ENCODE results near the gene SUN5. TPM values are rescaled to one million over a fixed set of nuclear protein-coding genes. Genes with fewer than 3 reads are reported as not detected.

SUN5 gene
- total RNA-seq, 1 donor from 2014 or later: not detected

DNA sequence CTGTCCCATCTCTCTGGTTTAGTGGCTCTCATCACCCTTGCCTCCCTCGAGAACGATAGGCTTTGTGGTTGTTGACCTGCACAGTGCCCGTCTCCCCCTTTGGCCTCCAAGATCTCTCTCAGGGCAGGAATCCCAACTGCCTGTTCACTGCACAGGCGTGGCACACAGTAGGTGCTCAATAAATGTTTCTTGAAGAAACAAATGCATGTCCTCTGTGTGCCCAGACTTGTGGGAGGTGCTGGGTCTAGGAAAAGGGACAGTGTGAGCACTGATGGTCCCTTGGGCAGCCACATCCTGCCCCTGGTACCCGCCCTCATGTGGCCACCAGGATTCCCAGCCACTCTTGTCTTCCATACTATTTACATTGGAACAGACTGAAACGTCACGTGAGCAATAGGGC is 24.6 kb upstream of the SUN5 start:
- Histone ChIP-seq H3K36me3 (ENCODE audit: control insufficient read depth, insufficient read depth, low read length) (no peaks in the 10 kb centered on the region), H3K27me3 (ENCODE audit: control insufficient read depth, insufficient read depth, low read length) (no peaks in the 10 kb centered on the region), H3K4me3 (ENCODE audit: low read depth, low read length) (no peak overlapping the region)
- DNase-seq (ENCODE audit: low read depth) (no peak), FAIRE-seq (no peak)
- TF ChIP-seq, protein P1, sequence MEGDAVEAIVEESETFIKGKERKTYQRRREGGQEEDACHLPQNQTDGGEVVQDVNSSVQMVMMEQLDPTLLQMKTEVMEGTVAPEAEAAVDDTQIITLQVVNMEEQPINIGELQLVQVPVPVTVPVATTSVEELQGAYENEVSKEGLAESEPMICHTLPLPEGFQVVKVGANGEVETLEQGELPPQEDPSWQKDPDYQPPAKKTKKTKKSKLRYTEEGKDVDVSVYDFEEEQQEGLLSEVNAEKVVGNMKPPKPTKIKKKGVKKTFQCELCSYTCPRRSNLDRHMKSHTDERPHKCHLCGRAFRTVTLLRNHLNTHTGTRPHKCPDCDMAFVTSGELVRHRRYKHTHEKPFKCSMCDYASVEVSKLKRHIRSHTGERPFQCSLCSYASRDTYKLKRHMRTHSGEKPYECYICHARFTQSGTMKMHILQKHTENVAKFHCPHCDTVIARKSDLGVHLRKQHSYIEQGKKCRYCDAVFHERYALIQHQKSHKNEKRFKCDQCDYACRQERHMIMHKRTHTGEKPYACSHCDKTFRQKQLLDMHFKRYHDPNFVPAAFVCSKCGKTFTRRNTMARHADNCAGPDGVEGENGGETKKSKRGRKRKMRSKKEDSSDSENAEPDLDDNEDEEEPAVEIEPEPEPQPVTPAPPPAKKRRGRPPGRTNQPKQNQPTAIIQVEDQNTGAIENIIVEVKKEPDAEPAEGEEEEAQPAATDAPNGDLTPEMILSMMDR (IDR thresholded peaks at IDR 0.05; ENCODE audit: insufficient read depth, low read length, severe bottlenecking): no peak

DNA sequence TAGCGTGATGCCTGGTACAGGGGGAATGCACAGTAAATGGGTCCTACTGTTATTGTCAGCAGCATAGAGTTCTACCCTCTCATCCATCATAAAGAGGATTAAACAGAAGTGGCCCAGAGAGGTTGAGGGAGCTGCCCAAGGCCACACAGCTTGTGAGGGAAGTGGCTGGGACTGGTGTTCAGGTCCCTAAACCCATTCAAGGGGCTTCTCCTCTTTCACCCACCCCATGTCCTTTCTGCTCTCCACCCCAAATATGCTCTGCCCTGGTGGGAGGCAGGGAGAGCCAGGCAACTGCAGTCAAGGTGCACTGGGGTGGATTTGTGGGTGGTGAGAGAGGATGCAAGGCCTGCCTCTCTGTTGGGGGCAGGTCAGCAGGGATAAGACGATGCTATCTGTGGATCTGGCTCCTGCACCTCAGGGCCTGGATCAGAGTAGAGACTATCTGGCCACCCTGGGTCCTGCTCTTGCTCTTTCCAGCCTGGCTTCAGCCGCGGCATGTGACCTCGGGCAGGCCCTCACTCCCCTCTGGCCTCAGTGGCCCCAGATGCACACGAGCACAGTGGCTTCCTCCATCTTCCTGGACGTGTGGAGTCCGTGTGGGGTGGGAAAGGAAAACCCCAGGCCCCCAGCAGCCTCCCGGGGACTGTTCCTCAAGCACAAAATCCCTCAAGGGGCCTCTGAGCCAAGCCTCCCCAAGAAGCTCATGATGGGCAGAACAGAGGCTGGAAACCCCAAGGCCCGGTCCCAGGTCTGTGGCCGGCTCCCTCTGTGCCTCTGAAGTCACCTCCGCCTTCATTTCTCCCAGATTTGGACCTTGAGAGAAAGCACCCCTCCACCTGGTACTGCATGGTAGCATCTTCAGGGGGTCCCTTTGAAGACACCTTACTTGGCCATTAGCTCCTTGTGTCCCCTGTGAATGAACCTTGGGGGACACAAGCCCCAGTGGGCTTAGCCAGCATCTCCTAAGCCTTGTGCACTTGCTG is 23.8 kb upstream of the SUN5 start:
- FAIRE-seq (no peak), DNase-seq (ENCODE audit: low read depth) (no peak)
- TF ChIP-seq, protein P1 (IDR thresholded peaks at IDR 0.05; ENCODE audit: insufficient read depth, low read length, severe bottlenecking): no peak
- no peak overlapping the region for H3K4me3 ChIP-seq (ENCODE audit: low read depth, low read length)
- H3K36me3 ChIP-seq (ENCODE audit: control insufficient read depth, insufficient read depth, low read length): no peaks in the 10 kb centered on the region
- no peaks in the 10 kb centered on the region for H3K27me3 ChIP-seq (ENCODE audit: control insufficient read depth, insufficient read depth, low read length)

DNA sequence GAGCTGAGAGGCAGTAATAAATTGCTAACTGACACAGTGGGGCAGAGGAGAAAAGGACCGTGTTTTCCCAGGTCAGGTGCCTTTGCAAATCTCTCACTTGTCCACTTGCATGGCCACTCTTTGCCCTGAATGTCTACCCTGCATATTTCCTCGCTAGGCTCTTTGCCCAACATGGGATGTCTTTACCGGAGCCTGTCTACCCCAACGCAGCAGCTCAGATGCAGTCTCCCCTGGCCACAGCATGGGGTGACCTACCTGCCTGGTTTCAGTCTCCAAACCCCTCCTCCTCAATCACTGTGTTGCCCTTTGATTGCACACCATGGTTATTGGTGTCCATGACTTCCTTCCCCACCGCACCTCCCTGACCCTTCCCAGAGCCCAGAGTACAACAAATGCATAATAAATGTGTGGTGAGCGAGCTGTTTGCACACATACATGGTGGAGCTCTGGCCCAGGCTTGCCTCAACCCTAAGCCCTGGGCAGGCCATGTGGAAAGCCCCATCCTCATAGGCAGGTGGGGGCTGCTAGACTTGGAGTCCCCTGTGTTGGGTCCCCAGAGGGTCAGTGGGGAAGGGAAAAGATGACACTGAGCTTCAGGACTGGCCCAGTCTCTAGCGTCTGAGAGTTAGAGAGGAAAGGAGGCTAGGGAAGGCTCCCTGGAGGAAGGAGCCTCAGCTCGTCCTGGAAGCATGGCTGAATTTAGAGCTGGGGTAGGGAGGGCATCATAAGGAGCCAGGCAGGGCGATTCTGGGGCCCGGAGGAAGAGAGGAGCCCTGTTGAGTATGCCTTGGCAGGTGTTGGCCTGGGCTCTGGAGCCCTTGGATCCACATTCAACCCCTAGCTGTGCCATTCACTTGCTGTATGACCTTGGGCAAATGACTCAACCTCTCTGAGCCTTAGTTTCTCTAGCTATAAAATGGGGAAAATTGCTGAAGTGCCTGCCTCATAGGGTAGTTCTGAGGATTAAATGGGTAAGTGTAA is 22.8 kb upstream of the SUN5 start:
- TF ChIP-seq, protein P1 (IDR thresholded peaks at IDR 0.05; ENCODE audit: insufficient read depth, low read length, severe bottlenecking): no peak
- FAIRE-seq (no peak), DNase-seq (ENCODE audit: low read depth) (no peak)
- H3K36me3 ChIP-seq (ENCODE audit: control insufficient read depth, insufficient read depth, low read length): no peaks in the 10 kb centered on the region
- H3K4me3 ChIP-seq (ENCODE audit: low read depth, low read length): no peak overlapping the region
- H3K27me3 ChIP-seq (ENCODE audit: control insufficient read depth, insufficient read depth, low read length): no peaks in the 10 kb centered on the region

DNA sequence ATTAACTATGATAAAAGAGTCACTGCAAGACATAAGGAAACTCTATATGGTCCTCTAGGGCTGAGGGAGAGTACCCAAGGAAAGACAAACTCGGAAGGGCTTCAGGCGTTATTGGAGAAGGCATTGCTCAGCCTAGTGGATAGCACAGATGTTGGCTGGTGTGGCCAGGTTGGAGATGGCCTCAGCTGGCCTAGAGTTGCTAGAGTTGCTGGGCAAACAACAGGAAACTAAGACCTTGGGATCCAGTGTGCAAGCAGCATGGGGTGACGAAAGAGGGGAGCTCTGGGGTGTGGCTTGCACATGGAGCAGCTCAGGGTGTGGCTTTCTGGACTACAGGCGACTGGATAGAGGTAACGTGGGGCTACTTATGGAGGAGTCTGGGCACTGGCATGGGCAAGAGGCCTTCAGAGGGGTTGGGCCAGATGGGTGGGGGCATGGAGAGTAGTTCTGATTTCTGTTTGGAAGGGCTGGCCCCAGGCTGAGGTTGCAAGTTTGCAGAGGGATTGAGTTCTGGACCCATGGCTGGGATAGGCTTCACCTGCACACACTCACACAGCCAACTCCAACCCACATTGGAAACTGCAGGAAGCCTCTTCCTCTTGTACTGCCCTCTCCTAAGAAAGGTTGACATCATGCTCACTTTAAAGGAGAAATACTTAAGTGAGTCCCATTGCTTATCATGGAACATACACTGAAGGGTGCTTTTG is 22.0 kb upstream of the SUN5 start:
- H3K27me3 ChIP-seq (ENCODE audit: control insufficient read depth, insufficient read depth, low read length): no peaks in the 10 kb centered on the region
- no peaks in the 10 kb centered on the region for H3K36me3 ChIP-seq (ENCODE audit: control insufficient read depth, insufficient read depth, low read length)
- FAIRE-seq (no peak), DNase-seq (ENCODE audit: low read depth) (no peak)
- TF ChIP-seq, protein P1 (IDR thresholded peaks at IDR 0.05; ENCODE audit: insufficient read depth, low read length, severe bottlenecking): no peak
- no peak overlapping the region for H3K4me3 ChIP-seq (ENCODE audit: low read depth, low read length)

DNA sequence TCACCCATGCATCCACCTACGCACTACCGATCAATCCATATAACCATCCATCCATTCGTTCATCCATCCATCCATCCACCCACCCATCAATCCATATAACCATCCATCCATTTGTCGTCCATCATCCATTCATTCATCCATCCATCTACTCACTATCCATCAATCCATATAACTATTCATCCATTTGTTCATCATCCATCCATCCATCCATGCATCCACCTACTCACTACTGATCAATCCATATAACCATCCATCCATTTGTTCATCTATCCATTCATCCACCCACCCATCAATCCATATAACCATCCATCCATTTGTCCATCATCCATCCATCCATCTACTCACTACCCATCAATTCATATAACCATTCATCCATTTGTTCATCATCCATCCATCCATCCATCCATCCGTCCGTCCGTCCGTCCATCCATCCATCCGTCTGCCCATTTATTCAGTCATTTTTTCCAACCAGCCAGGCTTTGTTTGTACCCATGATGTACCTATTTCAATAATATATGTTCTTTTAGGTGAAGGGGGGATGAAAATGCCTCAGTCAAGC is 21.2 kb upstream of the SUN5 start:
- H3K27me3 ChIP-seq (ENCODE audit: control insufficient read depth, insufficient read depth, low read length): no peaks in the 10 kb centered on the region
- DNase-seq (ENCODE audit: low read depth): no peak
- no peak overlapping the region for H3K4me3 ChIP-seq (ENCODE audit: low read depth, low read length)
- TF ChIP-seq, protein P1 (IDR thresholded peaks at IDR 0.05; ENCODE audit: insufficient read depth, low read length, severe bottlenecking): no peak
- FAIRE-seq: no peak
- H3K36me3 ChIP-seq (ENCODE audit: control insufficient read depth, insufficient read depth, low read length): no peaks in the 10 kb centered on the region
